IMR-90 (cell line): Measurements from ENCODE around the gene SMKR1.

ENCODE experiments used
- MAFK ChIP-seq: IDR thresholded peaks from 2 replicates; pipeline ENCODE4 v1.6.1; 2012; ENCODE audit warnings: low read depth, low read length, improper control_type of control experiment
- MAZ ChIP-seq: IDR thresholded peaks from 2 replicates; pipeline ENCODE4 v1.6.1; 2012; ENCODE audit warnings: low read depth, mild to moderate bottlenecking, low read length, improper control_type of control experiment, moderate library complexity, borderline replicate concordance
- POLR2A ChIP-seq: IDR thresholded peaks from 2 replicates; pipeline ENCODE4 v1.6.1; 2012; ENCODE audit warnings: mild to moderate bottlenecking, low read depth, low read length
- RCOR1 ChIP-seq: IDR thresholded peaks from 2 replicates; pipeline ENCODE4 v1.6.1; 2012; ENCODE audit warnings: mild to moderate bottlenecking, low read length, improper control_type of control experiment; ENCODE audit not compliant: insufficient replicate concordance
- SMC3 ChIP-seq: fragments of 150-350 bp; IDR thresholded peaks from 2 replicates; pipeline ENCODE4 v1.6.1; 2016; ENCODE audit warnings: low read depth, mild to moderate bottlenecking, antibody characterized with exemption, low read length, moderate library complexity
- TF ChIP-seq, protein P1 (sequence below): conservative IDR thresholded peaks from 2 replicates; pipeline ENCODE4 v1.5.1; 2012; ENCODE audit warnings: mild to moderate bottlenecking, low read depth, low read length, improper control_type of control experiment

DNA sequence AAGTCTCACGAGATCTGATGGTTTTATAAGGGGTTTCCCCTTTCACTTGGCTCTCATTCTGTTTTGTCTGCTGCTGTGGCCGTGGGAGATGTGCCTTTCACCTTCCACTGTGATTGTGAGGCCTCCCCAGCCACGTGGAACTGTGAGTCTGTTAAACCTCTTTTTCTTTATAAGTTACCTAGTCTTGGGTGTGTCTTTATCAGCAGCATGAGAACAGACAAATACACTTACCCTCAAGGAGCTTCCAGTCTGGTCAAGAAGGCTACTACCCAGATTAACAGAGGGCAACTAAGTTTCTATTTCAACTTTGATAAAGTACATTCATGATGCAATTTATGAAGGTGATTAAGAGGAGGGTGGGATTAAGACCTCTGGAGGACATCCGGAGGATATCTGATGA is 13.1 kb downstream of the SMKR1 start:
- TF ChIP-seq POLR2A: no peak
- TF ChIP-seq, protein P1, sequence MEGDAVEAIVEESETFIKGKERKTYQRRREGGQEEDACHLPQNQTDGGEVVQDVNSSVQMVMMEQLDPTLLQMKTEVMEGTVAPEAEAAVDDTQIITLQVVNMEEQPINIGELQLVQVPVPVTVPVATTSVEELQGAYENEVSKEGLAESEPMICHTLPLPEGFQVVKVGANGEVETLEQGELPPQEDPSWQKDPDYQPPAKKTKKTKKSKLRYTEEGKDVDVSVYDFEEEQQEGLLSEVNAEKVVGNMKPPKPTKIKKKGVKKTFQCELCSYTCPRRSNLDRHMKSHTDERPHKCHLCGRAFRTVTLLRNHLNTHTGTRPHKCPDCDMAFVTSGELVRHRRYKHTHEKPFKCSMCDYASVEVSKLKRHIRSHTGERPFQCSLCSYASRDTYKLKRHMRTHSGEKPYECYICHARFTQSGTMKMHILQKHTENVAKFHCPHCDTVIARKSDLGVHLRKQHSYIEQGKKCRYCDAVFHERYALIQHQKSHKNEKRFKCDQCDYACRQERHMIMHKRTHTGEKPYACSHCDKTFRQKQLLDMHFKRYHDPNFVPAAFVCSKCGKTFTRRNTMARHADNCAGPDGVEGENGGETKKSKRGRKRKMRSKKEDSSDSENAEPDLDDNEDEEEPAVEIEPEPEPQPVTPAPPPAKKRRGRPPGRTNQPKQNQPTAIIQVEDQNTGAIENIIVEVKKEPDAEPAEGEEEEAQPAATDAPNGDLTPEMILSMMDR: no peak
- TF ChIP-seq MAFK: no peak
- no peak for TF ChIP-seq RCOR1
- no peak for TF ChIP-seq SMC3
- TF ChIP-seq MAZ: no peak
